Measurements from ENCODE around the gene CKAP2L. TPM values are rescaled to one million over a fixed set of nuclear protein-coding genes. Genes with fewer than 3 reads are reported as not detected.

The CKAP2L gene
- total and polyA plus RNA-seq, 9 of the 15 experiments (the other 6 are each of a cell fraction or from before 2014, with no cell fraction given) = 10.4 to 21.9 (median 14.2) TPM

- CTCF ChIA-PET (ENCODE audit: low intra/inter-chr PET ratio) = interaction anchor here (5.2 kb wide), 1 partner anchor 124 kb away, joined by 67 read pairs; no protein-coding TSS in a partner anchor
- 81% methylated on average over 8 of the region's 9 CpGs for WGBS (ENCODE audit: insufficient coverage, low coverage, missing lambda C conversion rate)
Measured at GRCh38 chr2:112722816-112723546, 41.4 kb downstream of the CKAP2L start.

More at GRCh38 chr2:112722816-112723546, 41.4 kb downstream of the CKAP2L start:
- POLR2A ChIA-PET = interaction anchor here (1.4 kb wide), 1 partner anchor 17 kb away, joined by 3 read pairs; no protein-coding TSS in a partner anchor
- H3K79me2 ChIP-seq (ENCODE audit: control insufficient read depth, insufficient read depth, low read length) = no peaks in the 10 kb centered on the region
- peak overlapping the region in 1 of 2 experiments; percentile 57; a peak in 1 of 4 replicates for H3K9ac ChIP-seq (ENCODE audit: insufficient read depth in 1 of 2, low read depth in 2 of 2, low read length in 2 of 2)
- no peak overlapping the region for H3K4me2 ChIP-seq (ENCODE audit: insufficient read depth, low read length)
- intact Hi-C loops (cut with micrococcal nuclease) (loop anchor here (10.0 kb wide), 1 partner anchor 238 kb away; the partner anchor contains the start of gene TTL), in situ Hi-C loops (cut with MboI) (no loop called here)
- ATAC-seq (no peak), FAIRE-seq (peak; percentile 66), DNase-seq (ENCODE audit: extremely low read depth in 1 of 4, low spot score in 3 of 4) (no peak)
- H3K4me1 ChIP-seq (replicated peaks in 1 of 2; ENCODE audit: control insufficient read depth in 2 of 2, insufficient read depth in 2 of 2, low read length in 2 of 2) = peaks cover 35 to 70% of the 10 kb centered on the region in 2 experiments; a peak in 4 of 5 replicates
- no peaks in the 10 kb centered on the region for H3K36me3 ChIP-seq (ENCODE audit: control insufficient read depth, insufficient read depth, low read length)
- TF ChIP-seq CTCFL (IDR thresholded peaks at IDR 0.05; ENCODE audit: borderline replicate concordance, insufficient read depth, low read depth, low read length, poor library complexity, severe bottlenecking) (peak; percentile 10), POLR2AphosphoS5 (IDR thresholded peaks at IDR 0.05; ENCODE audit: control insufficient read depth, insufficient read depth, low read depth, low read length) (no peak), CTCF (IDR thresholded peaks at IDR 0.05 in 2 of 3, conservative IDR thresholded peaks at IDR 0.05 in 1 of 3; ENCODE audit: insufficient read depth in 2 of 3, low read depth in 1 of 3, low read length in 3 of 3) (peak in 2 of 3 experiments; percentile 10 to 14; a peak in 1 of 6 replicates)
- H4K20me1 ChIP-seq (replicated peaks; ENCODE audit: control insufficient read depth, insufficient read depth, low read length) = no peaks in the 10 kb centered on the region
- no peak overlapping the region for H3K4me3 ChIP-seq
- H3K9me1 ChIP-seq (ENCODE audit: control insufficient read depth, insufficient read depth, low read length) = no peaks in the 10 kb centered on the region
- H3K9me3 ChIP-seq (replicated peaks; ENCODE audit: control insufficient read depth, insufficient read depth, low read depth, low read length) = no peaks in the 10 kb centered on the region
- no peaks in the 10 kb centered on the region for H3K27me3 ChIP-seq (ENCODE audit: control insufficient read depth in 2 of 2, insufficient read depth in 2 of 2, low read length in 2 of 2)
- 0 out of 2 replicates have a peak overlapping the region, but pooled peaks have one; percentile 8 for H2AFZ ChIP-seq (ENCODE audit: low read depth, low read length)
- no peak overlapping the region for H3K27ac ChIP-seq (ENCODE audit: extremely low read depth, low read depth, low read length)
- no TSS peak for BruUV-seq (replicated peaks)
